K562 (cell line): Measurements from ENCODE around the gene GDPD2.

ENCODE experiments used
- CREB5 ChIP-seq: fragments of 250-450 bp; sonication (Bioruptor Pico); IDR thresholded peaks from 2 replicates; pipeline ENCODE4 v1.5.0; 2020; ENCODE audit warnings: mild to moderate bottlenecking
- ETV5 ChIP-seq: sonication (generic); formaldehyde crosslinking; IDR thresholded peaks from 2 replicates; pipeline ENCODE4 v1.4.0; 2020; ENCODE audit warnings: low read depth, mild to moderate bottlenecking, missing genetic modification reagents
- ETV6 ChIP-seq, 3 experiments: fragments of 150-350 bp in 1 of 3; sonication (generic) in 1 of 3; formaldehyde crosslinking in 1 of 3; IDR thresholded peaks; 2 replicates each; pipeline versions ENCODE4 v1.6.1 to v1.8.0; 2014 to 2022; ENCODE audit warnings: borderline replicate concordance in 2 of 3, low read depth in 2 of 3, antibody characterized with exemption in 1 of 3, low read length in 1 of 3, mild to moderate bottlenecking in 1 of 3, missing genetic modification reagents in 1 of 3
- MAX ChIP-seq: sonication (generic); formaldehyde crosslinking; IDR thresholded peaks from 2 replicates; pipeline ENCODE4 v1.9.0; 2022; ENCODE audit warnings: mild to moderate bottlenecking, missing genetic modification reagents
- NR4A1 ChIP-seq, 2 experiments: fragments of 250-450 bp in 1 of 2; fragments of 450-650 bp in 1 of 2; sonication (Bioruptor Pico) in 1 of 2; IDR thresholded peaks; 2 replicates each; pipeline versions ENCODE4 v1.4.0 to v1.6.1; 2016 to 2020; ENCODE audit warnings: mild to moderate bottlenecking in 2 of 2, missing compliant biosample characterization in 1 of 2, missing genetic modification characterization in 1 of 2, moderate library complexity in 1 of 2
- POLR2A ChIP-seq: fragments of 450-650 bp; conservative IDR thresholded peaks from 2 replicates; pipeline ENCODE4 v1.6.1; 2016
- RB1 ChIP-seq: fragments of 450-650 bp; IDR thresholded peaks from 2 replicates; pipeline ENCODE4 v1.6.1; 2017; ENCODE audit warnings: low read depth, mild to moderate bottlenecking
- ZKSCAN1 ChIP-seq: fragments of 150-350 bp; IDR thresholded peaks from 2 replicates; pipeline ENCODE4 v1.6.1; 2016; ENCODE audit warnings: low read depth, low read length

GRCh38 chrX:70466968-70467367 lies 43.9 kb downstream of the GDPD2 start:
- no peak for TF ChIP-seq ETV6 (IDR thresholded peaks at IDR 0.05; ENCODE audit: borderline replicate concordance in 1 of 2, low read depth in 2 of 2, low read length in 1 of 2)
- no peak for TF ChIP-seq ETV6 (CRISPR knock-in tag; IDR thresholded peaks at IDR 0.05; ENCODE audit: borderline replicate concordance)
- no peak for TF ChIP-seq ZKSCAN1
- no peak for TF ChIP-seq CREB5 (CRISPR knock-in tag)
- no peak for TF ChIP-seq RB1
- TF ChIP-seq ETV5 (CRISPR knock-in tag) = no peak
- no peak for TF ChIP-seq MAX (CRISPR knock-in tag)
- TF ChIP-seq NR4A1 (CRISPR knock-in tag; IDR thresholded peaks at IDR 0.05) = no peak
- no peak for TF ChIP-seq NR4A1 (tag; IDR thresholded peaks at IDR 0.05)
- TF ChIP-seq POLR2A = no peak
